Osteoblast (primary cell): ENCODE measurements around the gene ATG7. TPM values are rescaled to one million over a fixed set of nuclear protein-coding genes. Genes with fewer than 3 reads are reported as not detected.
A peak's percentile ranks its signal among the peaks of the same experiment; 100 is the strongest.

ENCODE experiments used
- DNase-seq: peaks from one replicate; pipeline ENCODE4 v3.0.0; 2011; ENCODE audit warnings: low spot score, mixed read lengths; ENCODE audit not compliant: insufficient read length; ENCODE audit errors: missing footprints
- H2AFZ ChIP-seq: 2 replicates; pipeline ENCODE4 v1.6.0; 2011; ENCODE audit warnings: mild to moderate bottlenecking, low read length
- H3K27ac ChIP-seq: 2 replicates; pipeline ENCODE4 v1.5.1; 2011; ENCODE audit warnings: mild to moderate bottlenecking, low read depth, low read length, moderate library complexity
- H3K27me3 ChIP-seq: 2 replicates; pipeline ENCODE4 v1.6.0; 2012; ENCODE audit warnings: mild to moderate bottlenecking, control low read depth, inconsistent platforms, low read length, moderate library complexity; ENCODE audit not compliant: insufficient read depth
- H3K36me3 ChIP-seq: 2 replicates; pipeline ENCODE4 v1.5.1; 2011; ENCODE audit warnings: mild to moderate bottlenecking, low read length, control low read depth, moderate library complexity; ENCODE audit not compliant: insufficient read depth
- H3K4me1 ChIP-seq: 2 replicates; pipeline ENCODE4 v1.5.1; 2011; ENCODE audit warnings: mild to moderate bottlenecking, low read length, control low read depth, moderate library complexity; ENCODE audit not compliant: insufficient read depth
- H3K4me2 ChIP-seq: 2 replicates; pipeline ENCODE4 v1.6.0; 2011; ENCODE audit warnings: mild to moderate bottlenecking, low read length; ENCODE audit not compliant: insufficient read depth
- H3K4me3 ChIP-seq: fragments of 200-600 bp; sonication (generic); 3 replicates; pipeline ENCODE4 v1.5.1; 2012; ENCODE audit warnings: mild to moderate bottlenecking, low read length, inconsistent platforms; ENCODE audit not compliant: insufficient read depth
- H3K79me2 ChIP-seq: 2 replicates; pipeline ENCODE4 v1.6.0; 2012; ENCODE audit warnings: mild to moderate bottlenecking, low read length, control low read depth, inconsistent platforms; ENCODE audit not compliant: insufficient read depth
- H3K9me3 ChIP-seq: 2 replicates; pipeline ENCODE4 v1.5.1; 2011; ENCODE audit warnings: low read depth, low read length, control low read depth
- H4K20me1 ChIP-seq: 2 replicates; pipeline ENCODE4 v1.6.0; 2012; ENCODE audit warnings: mild to moderate bottlenecking, low read length, control low read depth; ENCODE audit not compliant: insufficient read depth
- CTCF ChIP-seq: IDR thresholded peaks from 2 replicates; pipeline ENCODE4 v1.5.1; 2011; ENCODE audit warnings: mild to moderate bottlenecking, low read depth, low read length, moderate library complexity; ENCODE audit errors: extremely low read depth
- total RNA-seq: library from RNA; depleted of rRNA; stranded (reverse); fragments of >200 nt; gene quantifications from 2 replicates; pipeline ENCODE4 v1.2.3, GENCODE V29; 2012

The ATG7 gene
- total RNA-seq, 1 donor = 93.4 TPM

GRCh38 chr3:11538581-11538980 is 266.4 kb downstream of the ATG7 start:
- DNase-seq = peak; percentile 27
- H2AFZ ChIP-seq = no peak overlapping the region

GRCh38 chr3:11539218-11539617 is 267.0 kb downstream of the ATG7 start:
- no peak for TF ChIP-seq CTCF
- Histone ChIP-seq H3K4me3 (no peak overlapping the region), H3K27me3 (no peaks in the 10 kb centered on the region), H3K4me1 (no peaks in the 10 kb centered on the region), H3K79me2 (peaks cover 4% of the 10 kb centered on the region), H3K9me3 (no peaks in the 10 kb centered on the region), H4K20me1 (no peaks in the 10 kb centered on the region), H3K36me3 (no peaks in the 10 kb centered on the region), H2AFZ (no peak overlapping the region), H3K4me2 (no peak overlapping the region), H3K27ac (no peak overlapping the region)
- peak; percentile 47 for DNase-seq

More at GRCh38 chr3:11538581-11538980, 266.4 kb downstream of the ATG7 start:
- H3K27ac ChIP-seq = no peak overlapping the region
- no peak overlapping the region for H3K4me2 ChIP-seq
- H3K79me2 ChIP-seq = peaks cover 4% of the 10 kb centered on the region
- peaks cover 5% of the 10 kb centered on the region for H3K4me1 ChIP-seq
- no peaks in the 10 kb centered on the region for H4K20me1 ChIP-seq
- H3K36me3 ChIP-seq = no peaks in the 10 kb centered on the region
- H3K4me3 ChIP-seq = no peak overlapping the region
- no peaks in the 10 kb centered on the region for H3K9me3 ChIP-seq
- no peak for TF ChIP-seq CTCF
- no peaks in the 10 kb centered on the region for H3K27me3 ChIP-seq

- TF ChIP-seq CTCF = no peak
- no peaks in the 10 kb centered on the region for H3K27me3 ChIP-seq
- peaks cover 4% of the 10 kb centered on the region for H3K79me2 ChIP-seq
- no peaks in the 10 kb centered on the region for H4K20me1 ChIP-seq
- peaks cover 2% of the 10 kb centered on the region for H3K4me1 ChIP-seq
- no peaks in the 10 kb centered on the region for H3K36me3 ChIP-seq
- H3K27ac ChIP-seq = no peak overlapping the region
- no peak overlapping the region for H3K4me3 ChIP-seq
- no peaks in the 10 kb centered on the region for H3K9me3 ChIP-seq
- no peak overlapping the region for H3K4me2 ChIP-seq
- peak; percentile 26 for DNase-seq
- H2AFZ ChIP-seq = no peak overlapping the region
These were observed 267.5 kb downstream of the ATG7 start for GRCh38 chr3:11539677-11540076.

GRCh38 chr3:11541321-11542303 is 269.4 kb downstream of the ATG7 start:
- Histone ChIP-seq H2AFZ (no peak overlapping the region), H3K27me3 (no peaks in the 10 kb centered on the region), H3K9me3 (no peaks in the 10 kb centered on the region), H3K27ac (no peak overlapping the region), H4K20me1 (no peaks in the 10 kb centered on the region), H3K4me2 (no peak overlapping the region), H3K4me1 (peaks cover 3% of the 10 kb centered on the region), H3K79me2 (peaks cover 4% of the 10 kb centered on the region), H3K4me3 (no peak overlapping the region), H3K36me3 (no peaks in the 10 kb centered on the region)
- TF ChIP-seq CTCF = no peak
- DNase-seq = peak; percentile 55
